Endothelial cell of umbilical vein (primary cell): ENCODE measurements around the gene SEC24C. TPM values are rescaled to one million over a fixed set of nuclear protein-coding genes. Genes with fewer than 3 reads are reported as not detected.

Experiments
- BruUV-seq: library from RNA; stranded (reverse); fragments of 400-500 nt; replicated peaks from 2 replicates; lab custom pipeline; 2021; lab: Mats Ljungman, UMichigan
- CTCF ChIA-PET: fragments of 300-600, 350-600 bp; sonication (Branson Sonifier 250); formaldehyde crosslinking; loops from one replicate; lab custom pipeline; 2021; ENCODE audit warnings: antibody characterized with exemption, inconsistent platforms; lab: Charles Lee
- POLR2A ChIA-PET: fragments of 300-600, 350-600 bp; sonication (Branson Sonifier 250); formaldehyde crosslinking; loops from one replicate; lab custom pipeline; 2021; ENCODE audit warnings: antibody characterized with exemption, inconsistent platforms; lab: Charles Lee
- DNase-seq: peaks from one replicate; pipeline ENCODE4 v3.0.0-alpha.2; 2011; ENCODE audit warnings: low read depth, low spot score
- FAIRE-seq: peaks from 2 replicates; lab custom pipeline; 2011; peaks lifted over from hg19 to GRCh38; lab: Jason Lieb, UNC
- H2AFZ ChIP-seq: 2 replicates; pipeline ENCODE4 v1.6.0; 2012; ENCODE audit warnings: low read depth, low read length, control low read depth, inconsistent platforms
- H3K27ac ChIP-seq: 2 replicates; pipeline ENCODE4 v1.5.1; 2011; ENCODE audit warnings: low read depth, mild to moderate bottlenecking, control low read depth, low read length, moderate library complexity; ENCODE audit not compliant: insufficient read depth
- H3K27me3 ChIP-seq, 2 experiments: 2 replicates each; pipeline versions ENCODE4 v1.6.0 to v1.6.1; 2011; ENCODE audit warnings: low read length in 2 of 2, mixed read lengths in 1 of 2; ENCODE audit not compliant: control insufficient read depth in 2 of 2, insufficient read depth in 2 of 2
- H3K36me3 ChIP-seq, 2 experiments: 2 replicates in 1 of 2; 3 replicates in 1 of 2; pipeline ENCODE4 v1.5.1; 2011; ENCODE audit warnings: low read length in 2 of 2, mild to moderate bottlenecking in 1 of 2, moderate library complexity in 1 of 2; ENCODE audit not compliant: control insufficient read depth in 2 of 2, insufficient read depth in 2 of 2; ENCODE audit errors: extremely low read depth in 1 of 2
- H3K4me1 ChIP-seq: 3 replicates; pipeline ENCODE4 v1.5.1; 2011; ENCODE audit warnings: mild to moderate bottlenecking, low read length; ENCODE audit not compliant: control insufficient read depth, insufficient read depth; ENCODE audit errors: extremely low read depth
- H3K4me2 ChIP-seq: 2 replicates; pipeline ENCODE4 v1.6.1; 2011; ENCODE audit warnings: low read length, control low read depth, mixed read lengths; ENCODE audit not compliant: insufficient read depth
- H3K4me3 ChIP-seq, 3 experiments: fragments of 200-600 bp in 1 of 3; sonication (generic), shearing (Covaris generic) in 1 of 3; replicated peaks in 1 of 3; 2 replicates each; pipeline ENCODE4 v1.5.1; 2011 to 2016; ENCODE audit warnings: control low read depth in 3 of 3, low read length in 3 of 3, mild to moderate bottlenecking in 2 of 3, inconsistent platforms in 1 of 3, low read depth in 1 of 3, moderate library complexity in 1 of 3; ENCODE audit not compliant: insufficient read depth in 1 of 3
- H3K79me2 ChIP-seq: 2 replicates; pipeline ENCODE4 v1.6.0; 2012; ENCODE audit warnings: low read length, inconsistent platforms; ENCODE audit not compliant: control insufficient read depth, insufficient read depth
- H3K9ac ChIP-seq: replicated peaks from 2 replicates; pipeline ENCODE3; 2011; ENCODE audit warnings: low read length, control low read depth; ENCODE audit not compliant: insufficient read depth; ENCODE audit errors: extremely low read depth
- H3K9me1 ChIP-seq: replicated peaks from 3 replicates; pipeline ENCODE4 v1.6.0; 2011; ENCODE audit warnings: mild to moderate bottlenecking, low read length; ENCODE audit not compliant: control insufficient read depth, insufficient read depth; ENCODE audit errors: extremely low read depth
- H3K9me3 ChIP-seq: replicated peaks from 2 replicates; pipeline ENCODE4 v1.5.1; 2012; ENCODE audit warnings: low read length, inconsistent platforms; ENCODE audit not compliant: control insufficient read depth, insufficient read depth
- H4K20me1 ChIP-seq: replicated peaks from 2 replicates; pipeline ENCODE3; 2011; ENCODE audit warnings: mild to moderate bottlenecking, low read length; ENCODE audit not compliant: control insufficient read depth, insufficient read depth; ENCODE audit errors: extremely low read depth
- EZH2 ChIP-seq: IDR thresholded peaks from 2 replicates; pipeline ENCODE4 v1.6.1; 2012; ENCODE audit warnings: borderline replicate concordance, low read depth, mild to moderate bottlenecking, moderate library complexity, low read length, inconsistent platforms; ENCODE audit not compliant: severe bottlenecking
- FOS ChIP-seq: IDR thresholded peaks from 2 replicates; pipeline ENCODE4 v1.6.1; 2011; ENCODE audit warnings: mild to moderate bottlenecking, low read length, moderate library complexity, borderline replicate concordance; ENCODE audit not compliant: insufficient read depth
- GATA2 ChIP-seq: IDR thresholded peaks from 2 replicates; pipeline ENCODE4 v1.7.0; 2011; ENCODE audit warnings: low read depth, mild to moderate bottlenecking, moderate library complexity, mixed read lengths, low read length; ENCODE audit not compliant: insufficient read length, insufficient read depth
- JUN ChIP-seq: IDR thresholded peaks from 2 replicates; pipeline ENCODE4 v1.6.1; 2011; ENCODE audit warnings: borderline replicate concordance, low read depth; ENCODE audit not compliant: insufficient read length, insufficient read depth
- MYC ChIP-seq: IDR thresholded peaks from one replicate; pipeline ENCODE4 v1.6.1; 2011; ENCODE audit warnings: mild to moderate bottlenecking, low read depth, low read length
- POLR2A ChIP-seq: IDR thresholded peaks from 2 replicates; pipeline ENCODE4 v1.6.1; 2012; ENCODE audit warnings: low read depth, mild to moderate bottlenecking, control low read depth, low read length
- POLR2AphosphoS5 ChIP-seq: IDR thresholded peaks from 2 replicates; pipeline ENCODE4 v1.6.1; 2012; ENCODE audit warnings: low read depth, mild to moderate bottlenecking, control low read depth, low read length, moderate library complexity; ENCODE audit not compliant: insufficient read depth
- dilution Hi-C: fragments of 300-500 bp; cut with MboI; formaldehyde crosslinking; loops from one replicate; pipeline ENCODE4 v1.15.0; 2019; ENCODE audit warnings: low sequenced_read_pairs; ENCODE audit not compliant: extremely low pct_ligation_motif_present
- intact Hi-C: fragments of 100-400 bp; cut with micrococcal nuclease; formaldehyde crosslinking; loops from one replicate; pipeline ENCODE4 v1.10.0; 2022
- polyA plus RNA-seq, 4 experiments: library from polyadenylated mRNA; depleted of rRNA in 3 of 4; stranded (reverse) in 3 of 4; unstranded in 1 of 4; fragments of >200 nt; gene quantifications; 2 replicates each; pipeline versions ENCODE4 v1.2.1 to v1.2.3, GENCODE V29; 2011 to 2012; ENCODE audit warnings: missing spikeins in 1 of 4
- total RNA-seq: library from RNA; stranded (reverse); gene quantifications from 2 replicates; pipeline ENCODE4 v1.2.3, GENCODE V29; 2021
- TF ChIP-seq, protein P1 (sequence below): IDR thresholded peaks from 2 replicates; pipeline ENCODE4 v1.6.1; 2011; ENCODE audit not compliant: insufficient read depth, insufficient read length
- TF ChIP-seq, protein P2 (sequence below), 2 donors: IDR thresholded peaks; 1 replicate in 1 of 2; 2 replicates in 1 of 2; pipeline ENCODE4 v1.5.1; 2011; ENCODE audit warnings: low read length in 2 of 2, mild to moderate bottlenecking in 2 of 2, moderate library complexity in 2 of 2, control low read depth in 1 of 2, inconsistent platforms in 1 of 2, low read depth in 1 of 2; ENCODE audit not compliant: insufficient read depth in 1 of 2; ENCODE audit errors: extremely low read depth in 1 of 2

The SEC24C gene
- total and polyA plus RNA-seq, 2 donors (not counting 3 experiments of a cell fraction or from before 2014, with no cell fraction given) = 95.5 to 108 TPM

DNA sequence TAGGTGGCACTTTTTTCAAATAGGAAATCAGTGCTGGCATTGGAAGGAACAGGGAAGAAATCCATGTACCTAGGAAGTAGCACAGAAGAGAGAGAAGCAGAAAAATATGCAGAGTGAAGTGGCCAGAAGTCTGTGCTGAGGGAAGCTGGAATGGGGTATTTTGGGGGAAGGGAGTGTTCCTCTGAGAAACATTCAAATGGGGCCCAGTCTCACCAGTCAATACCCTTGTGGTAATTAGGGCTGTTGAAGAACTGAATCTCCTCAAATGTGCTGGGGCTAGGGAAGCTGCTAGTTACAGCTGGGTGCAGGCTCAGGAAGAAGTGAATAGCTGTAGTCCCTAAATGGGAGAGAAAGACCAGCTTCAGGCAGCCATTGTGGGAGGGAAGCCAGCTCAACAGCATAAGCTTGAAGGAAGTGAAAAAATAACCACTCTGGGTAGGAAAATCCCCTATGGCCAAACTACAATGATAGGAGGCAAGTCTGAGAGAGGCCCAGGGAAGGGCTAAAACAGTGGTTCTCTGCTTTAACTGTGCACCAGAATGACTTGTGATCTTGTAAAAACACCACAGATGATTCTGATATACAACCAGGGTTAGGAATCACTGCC, 59.6 kb downstream of the SEC24C start:
- Histone ChIP-seq H4K20me1 (no peaks in the 10 kb centered on the region), H3K9me3 (no peaks in the 10 kb centered on the region), H3K27ac (no peak overlapping the region), H3K36me3 (peaks cover 21 to 49% of the 10 kb centered on the region in 2 experiments), H3K4me2 (no peak overlapping the region), H3K4me3 (no peak overlapping the region), H3K9ac (no peak overlapping the region), H2AFZ (no peak overlapping the region), H3K27me3 (no peaks in the 10 kb centered on the region), H3K79me2 (no peaks in the 10 kb centered on the region), H3K9me1 (no peaks in the 10 kb centered on the region), H3K4me1 (no peaks in the 10 kb centered on the region)
- FAIRE-seq = no peak
- no TSS peak for BruUV-seq
- TF ChIP-seq, protein P1, sequence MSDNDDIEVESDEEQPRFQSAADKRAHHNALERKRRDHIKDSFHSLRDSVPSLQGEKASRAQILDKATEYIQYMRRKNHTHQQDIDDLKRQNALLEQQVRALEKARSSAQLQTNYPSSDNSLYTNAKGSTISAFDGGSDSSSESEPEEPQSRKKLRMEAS = no peak
- TF ChIP-seq GATA2 (no peak), JUN (no peak), POLR2A (no peak), FOS (no peak), POLR2AphosphoS5 (no peak), EZH2 (no peak), MYC (no peak)
- TF ChIP-seq, protein P2, sequence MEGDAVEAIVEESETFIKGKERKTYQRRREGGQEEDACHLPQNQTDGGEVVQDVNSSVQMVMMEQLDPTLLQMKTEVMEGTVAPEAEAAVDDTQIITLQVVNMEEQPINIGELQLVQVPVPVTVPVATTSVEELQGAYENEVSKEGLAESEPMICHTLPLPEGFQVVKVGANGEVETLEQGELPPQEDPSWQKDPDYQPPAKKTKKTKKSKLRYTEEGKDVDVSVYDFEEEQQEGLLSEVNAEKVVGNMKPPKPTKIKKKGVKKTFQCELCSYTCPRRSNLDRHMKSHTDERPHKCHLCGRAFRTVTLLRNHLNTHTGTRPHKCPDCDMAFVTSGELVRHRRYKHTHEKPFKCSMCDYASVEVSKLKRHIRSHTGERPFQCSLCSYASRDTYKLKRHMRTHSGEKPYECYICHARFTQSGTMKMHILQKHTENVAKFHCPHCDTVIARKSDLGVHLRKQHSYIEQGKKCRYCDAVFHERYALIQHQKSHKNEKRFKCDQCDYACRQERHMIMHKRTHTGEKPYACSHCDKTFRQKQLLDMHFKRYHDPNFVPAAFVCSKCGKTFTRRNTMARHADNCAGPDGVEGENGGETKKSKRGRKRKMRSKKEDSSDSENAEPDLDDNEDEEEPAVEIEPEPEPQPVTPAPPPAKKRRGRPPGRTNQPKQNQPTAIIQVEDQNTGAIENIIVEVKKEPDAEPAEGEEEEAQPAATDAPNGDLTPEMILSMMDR (IDR thresholded peaks at IDR 0.05; ENCODE audit: extremely low read depth in 1 of 2, insufficient read depth in 1 of 2, low read depth in 1 of 2, low read length in 2 of 2) = no peak
- intact Hi-C loops (no loop called here), dilution Hi-C loops (no loop called here)
- DNase-seq = no peak
- ChIA-PET POLR2A (no interaction called here), CTCF (no interaction called here)
